ENCODE data around the gene ALDOC.

ALDOC gene

GRCh38 chr17:28553000-28553505 is 23.6 kb downstream of the ALDOC start:
- TF ChIP-seq POLR2A (IDR thresholded peaks at IDR 0.05; ENCODE audit: low read length): no peak
- TF ChIP-seq GATA1 (IDR thresholded peaks at IDR 0.05; ENCODE audit: low read depth, low read length): no peak
- no peak for DNase-seq

- peak; percentile 66 to 75 for DNase-seq
- TF ChIP-seq GATA1 (IDR thresholded peaks at IDR 0.05; ENCODE audit: low read depth, low read length) (no peak), POLR2A (IDR thresholded peaks at IDR 0.05; ENCODE audit: low read length) (no peak)
Observed at GRCh38 chr17:28552176-28552999, 24.3 kb downstream of the ALDOC start, which contains the start of gene UNC119. Gene UNC119 (minus strand): TSS chr17:28552624. CDS start chr17:28552557, 67 bp downstream.

GRCh38 chr17:28551421-28552175 is 25.1 kb downstream of the ALDOC start:
- DNase-seq: no peak
- TF ChIP-seq POLR2A (IDR thresholded peaks at IDR 0.05; ENCODE audit: low read length): no peak
- no peak for TF ChIP-seq GATA1 (IDR thresholded peaks at IDR 0.05; ENCODE audit: low read depth, low read length)

GRCh38 chr17:28550858-28551257 is 25.8 kb downstream of the ALDOC start:
- DNase-seq: no peak
- TF ChIP-seq POLR2A (IDR thresholded peaks at IDR 0.05; ENCODE audit: low read length) (no peak), GATA1 (IDR thresholded peaks at IDR 0.05; ENCODE audit: low read depth, low read length) (no peak)

- TF ChIP-seq POLR2A (IDR thresholded peaks at IDR 0.05; ENCODE audit: low read length) (no peak), GATA1 (IDR thresholded peaks at IDR 0.05; ENCODE audit: low read depth, low read length) (no peak)
- no peak for DNase-seq
Observed at GRCh38 chr17:28549236-28550132, 27.2 kb downstream of the ALDOC start.

- no peak for DNase-seq
- TF ChIP-seq POLR2A (IDR thresholded peaks at IDR 0.05; ENCODE audit: low read length) (no peak), GATA1 (IDR thresholded peaks at IDR 0.05; ENCODE audit: low read depth, low read length) (no peak)
Observed at GRCh38 chr17:28548417-28549130, 28.1 kb downstream of the ALDOC start.

GRCh38 chr17:28547623-28548416 is 28.9 kb downstream of the ALDOC start:
- no peak for TF ChIP-seq GATA1 (IDR thresholded peaks at IDR 0.05; ENCODE audit: low read depth, low read length)
- no peak for TF ChIP-seq POLR2A (IDR thresholded peaks at IDR 0.05; ENCODE audit: low read length)
- DNase-seq: peak; percentile 73 to 80

- DNase-seq: no peak
- TF ChIP-seq GATA1 (IDR thresholded peaks at IDR 0.05; ENCODE audit: low read depth, low read length): no peak
- no peak for TF ChIP-seq POLR2A (IDR thresholded peaks at IDR 0.05; ENCODE audit: low read length)
Observed at GRCh38 chr17:28547096-28547622, 29.5 kb downstream of the ALDOC start.

GRCh38 chr17:28545787-28546415 is 30.8 kb downstream of the ALDOC start:
- no peak for TF ChIP-seq GATA1 (IDR thresholded peaks at IDR 0.05; ENCODE audit: low read depth, low read length)
- TF ChIP-seq POLR2A (IDR thresholded peaks at IDR 0.05; ENCODE audit: low read length): no peak

GRCh38 chr17:28545141-28545503 is 31.6 kb downstream of the ALDOC start:
- no peak for DNase-seq
- TF ChIP-seq POLR2A (IDR thresholded peaks at IDR 0.05; ENCODE audit: low read length) (no peak), GATA1 (IDR thresholded peaks at IDR 0.05; ENCODE audit: low read depth, low read length) (no peak)

More at GRCh38 chr17:28545787-28546415, 30.8 kb downstream of the ALDOC start:
- no peak for DNase-seq

- TF ChIP-seq POLR2A (IDR thresholded peaks at IDR 0.05; ENCODE audit: low read length): no peak
- TF ChIP-seq GATA1 (IDR thresholded peaks at IDR 0.05; ENCODE audit: low read depth, low read length): no peak
- DNase-seq: no peak
Observed at GRCh38 chr17:28544402-28545140, 32.1 kb downstream of the ALDOC start.

Data from erythroblast (primary cell).